WTC11 (cell line): ENCODE results near the gene KCTD20.

Source experiments
- ATF2 ChIP-seq: sonication (generic); formaldehyde crosslinking; IDR thresholded peaks from 2 replicates; pipeline ENCODE4 v1.8.1; 2022; ENCODE audit warnings: low read depth, missing genetic modification reagents, borderline replicate concordance
- CBFB ChIP-seq: sonication (generic); formaldehyde crosslinking; IDR thresholded peaks from 2 replicates; pipeline ENCODE4 v1.8.1; 2022; ENCODE audit warnings: mild to moderate bottlenecking, low read depth, missing genetic modification reagents
- CREB1 ChIP-seq: sonication (generic); formaldehyde crosslinking; IDR thresholded peaks from 2 replicates; pipeline ENCODE4 v1.8.0; 2023; ENCODE audit warnings: mild to moderate bottlenecking, missing genetic modification reagents
- CTCF ChIP-seq: fragments of 200-600 bp; IDR thresholded peaks from 2 replicates; pipeline ENCODE4 v1.8.0; 2022; ENCODE audit warnings: antibody characterized with exemption
- FOXJ3 ChIP-seq: sonication (generic); formaldehyde crosslinking; IDR thresholded peaks from 2 replicates; pipeline ENCODE4 v1.9.0; 2021; ENCODE audit warnings: missing genetic modification reagents, mild to moderate bottlenecking, borderline replicate concordance
- IRF1 ChIP-seq: sonication (generic); formaldehyde crosslinking; IDR thresholded peaks from 2 replicates; pipeline ENCODE4 v1.8.0; 2023; ENCODE audit warnings: missing genetic modification reagents
- JUN ChIP-seq: sonication (generic); formaldehyde crosslinking; IDR thresholded peaks from 2 replicates; pipeline ENCODE4 v1.8.0; 2023; ENCODE audit warnings: mild to moderate bottlenecking, missing genetic modification reagents
- SMAD3 ChIP-seq: sonication (generic); formaldehyde crosslinking; IDR thresholded peaks from 2 replicates; pipeline ENCODE4 v1.8.0; 2022; ENCODE audit warnings: missing genetic modification reagents, mild to moderate bottlenecking, borderline replicate concordance
- TEAD1 ChIP-seq: sonication (generic); formaldehyde crosslinking; IDR thresholded peaks from 2 replicates; pipeline ENCODE4 v1.8.0; 2022; ENCODE audit warnings: mild to moderate bottlenecking, missing genetic modification reagents
- ZNF263 ChIP-seq: sonication (generic); formaldehyde crosslinking; IDR thresholded peaks from 2 replicates; pipeline ENCODE4 v1.8.1; 2022; ENCODE audit warnings: low read depth, mild to moderate bottlenecking, moderate library complexity, missing genetic modification reagents
- ZNF425 ChIP-seq: fragments of 250-450 bp; sonication (Bioruptor Pico); conservative IDR thresholded peaks from 2 replicates; pipeline ENCODE4 v1.9.0; 2021; ENCODE audit warnings: mild to moderate bottlenecking
- TF ChIP-seq, protein P1 (sequence below): fragments of 250-450 bp; sonication (Bioruptor Pico); IDR thresholded peaks from 2 replicates; pipeline ENCODE4 v1.8.0; 2021; ENCODE audit warnings: mild to moderate bottlenecking
- TF ChIP-seq, protein P2 (sequence below): sonication (generic); formaldehyde crosslinking; IDR thresholded peaks from 2 replicates; pipeline ENCODE4 v1.8.0; 2022; ENCODE audit warnings: mild to moderate bottlenecking, missing genetic modification reagents
- TF ChIP-seq, protein P3 (sequence below): sonication (generic); formaldehyde crosslinking; IDR thresholded peaks from 2 replicates; pipeline ENCODE4 v1.8.1; 2023; ENCODE audit warnings: mild to moderate bottlenecking, missing genetic modification reagents

DNA sequence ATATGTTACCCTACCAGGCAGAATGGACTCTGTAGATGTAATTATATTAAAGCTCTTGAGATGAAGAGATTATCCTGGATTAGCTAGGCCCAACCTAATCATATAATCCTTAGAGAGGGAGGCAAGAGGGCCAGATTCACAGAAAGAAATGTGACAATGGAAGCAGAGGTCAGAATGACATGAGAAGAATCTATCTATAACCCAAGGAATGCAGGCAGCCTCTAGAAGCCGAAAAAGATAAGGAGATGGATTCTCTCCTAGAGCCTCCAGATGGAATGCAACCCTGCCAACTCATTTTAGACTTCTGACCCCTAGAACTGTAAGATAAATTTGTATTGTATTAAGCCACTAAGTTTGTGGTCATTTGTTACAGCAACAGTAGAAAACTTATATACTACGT is 12.4 kb upstream of the KCTD20 start:
- TF ChIP-seq CTCF (no peak), ATF2 (no peak), FOXJ3 (CRISPR knock-in tag) (no peak), CBFB (CRISPR knock-in tag) (no peak), IRF1 (CRISPR knock-in tag) (no peak), SMAD3 (no peak), ZNF263 (CRISPR knock-in tag) (no peak), CREB1 (CRISPR knock-in tag) (no peak), JUN (CRISPR knock-in tag) (no peak), ZNF425 (CRISPR knock-in tag) (no peak), TEAD1 (no peak)
- TF ChIP-seq, protein P1, sequence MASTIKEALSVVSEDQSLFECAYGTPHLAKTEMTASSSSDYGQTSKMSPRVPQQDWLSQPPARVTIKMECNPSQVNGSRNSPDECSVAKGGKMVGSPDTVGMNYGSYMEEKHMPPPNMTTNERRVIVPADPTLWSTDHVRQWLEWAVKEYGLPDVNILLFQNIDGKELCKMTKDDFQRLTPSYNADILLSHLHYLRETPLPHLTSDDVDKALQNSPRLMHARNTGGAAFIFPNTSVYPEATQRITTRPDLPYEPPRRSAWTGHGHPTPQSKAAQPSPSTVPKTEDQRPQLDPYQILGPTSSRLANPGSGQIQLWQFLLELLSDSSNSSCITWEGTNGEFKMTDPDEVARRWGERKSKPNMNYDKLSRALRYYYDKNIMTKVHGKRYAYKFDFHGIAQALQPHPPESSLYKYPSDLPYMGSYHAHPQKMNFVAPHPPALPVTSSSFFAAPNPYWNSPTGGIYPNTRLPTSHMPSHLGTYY: no peak
- TF ChIP-seq, protein P2, sequence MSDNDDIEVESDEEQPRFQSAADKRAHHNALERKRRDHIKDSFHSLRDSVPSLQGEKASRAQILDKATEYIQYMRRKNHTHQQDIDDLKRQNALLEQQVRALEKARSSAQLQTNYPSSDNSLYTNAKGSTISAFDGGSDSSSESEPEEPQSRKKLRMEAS (CRISPR knock-in tag): no peak
- TF ChIP-seq, protein P3, sequence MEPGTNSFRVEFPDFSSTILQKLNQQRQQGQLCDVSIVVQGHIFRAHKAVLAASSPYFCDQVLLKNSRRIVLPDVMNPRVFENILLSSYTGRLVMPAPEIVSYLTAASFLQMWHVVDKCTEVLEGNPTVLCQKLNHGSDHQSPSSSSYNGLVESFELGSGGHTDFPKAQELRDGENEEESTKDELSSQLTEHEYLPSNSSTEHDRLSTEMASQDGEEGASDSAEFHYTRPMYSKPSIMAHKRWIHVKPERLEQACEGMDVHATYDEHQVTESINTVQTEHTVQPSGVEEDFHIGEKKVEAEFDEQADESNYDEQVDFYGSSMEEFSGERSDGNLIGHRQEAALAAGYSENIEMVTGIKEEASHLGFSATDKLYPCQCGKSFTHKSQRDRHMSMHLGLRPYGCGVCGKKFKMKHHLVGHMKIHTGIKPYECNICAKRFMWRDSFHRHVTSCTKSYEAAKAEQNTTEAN (CRISPR knock-in tag): no peak
